IPS DF 6.9 (cell line): ENCODE data around the gene CBS.
"Not testable (repeated sequence)": the region's sequence is repeated elsewhere in the genome, so short reads cannot be mapped to it uniquely, and the experiment has no call there.

Experiments used
- DNase-seq: peaks from one replicate; pipeline ENCODE4 v3.0.0-alpha.2; 2013; ENCODE audit warnings: low read depth, low spot score
- H3K27ac ChIP-seq: one replicate; pipeline ENCODE4 v1.5.1; 2013; ENCODE audit warnings: low read length, control low read depth
- H3K27me3 ChIP-seq: 2 replicates; pipeline ENCODE4 v1.6.1; 2013; ENCODE audit warnings: mild to moderate bottlenecking, low read length; ENCODE audit not compliant: control insufficient read depth, insufficient read depth
- H3K36me3 ChIP-seq: 2 replicates; pipeline ENCODE4 v1.6.1; 2013; ENCODE audit warnings: low read length; ENCODE audit not compliant: control insufficient read depth, insufficient read depth
- H3K4me1 ChIP-seq: 2 replicates; pipeline ENCODE4 v1.6.1; 2013; ENCODE audit warnings: low read length; ENCODE audit not compliant: control insufficient read depth, insufficient read depth
- H3K4me3 ChIP-seq: 2 replicates; pipeline ENCODE4 v1.5.1; 2013; ENCODE audit warnings: mild to moderate bottlenecking, low read length
- H3K9me3 ChIP-seq: 2 replicates; pipeline ENCODE4 v1.6.1; 2013; ENCODE audit warnings: low read length, inconsistent platforms; ENCODE audit not compliant: control insufficient read depth, insufficient read depth
- WGBS: extraction: QIAGEN DNeasy Blood & Tissue Kit; methylation state at CpG from one replicate; pipeline ENCODE4 v1.1.7; 2013; ENCODE audit warnings: mixed read lengths, missing lambda C conversion rate; ENCODE audit not compliant: insufficient read length, insufficient coverage; 5-methylcytosine and 5-hydroxymethylcytosine counted together

The CBS gene

GRCh38 chr21:43068065-43068464 lies 7.6 kb downstream of the CBS start:
- not testable (repeated sequence) for H3K9me3 ChIP-seq, H3K27me3 ChIP-seq, H3K4me3 ChIP-seq, H3K27ac ChIP-seq, DNase-seq, H3K36me3 ChIP-seq, H3K4me1 ChIP-seq
- WGBS, result no CpG with 5 or more reads among the region's 12 CpGs

DNA sequence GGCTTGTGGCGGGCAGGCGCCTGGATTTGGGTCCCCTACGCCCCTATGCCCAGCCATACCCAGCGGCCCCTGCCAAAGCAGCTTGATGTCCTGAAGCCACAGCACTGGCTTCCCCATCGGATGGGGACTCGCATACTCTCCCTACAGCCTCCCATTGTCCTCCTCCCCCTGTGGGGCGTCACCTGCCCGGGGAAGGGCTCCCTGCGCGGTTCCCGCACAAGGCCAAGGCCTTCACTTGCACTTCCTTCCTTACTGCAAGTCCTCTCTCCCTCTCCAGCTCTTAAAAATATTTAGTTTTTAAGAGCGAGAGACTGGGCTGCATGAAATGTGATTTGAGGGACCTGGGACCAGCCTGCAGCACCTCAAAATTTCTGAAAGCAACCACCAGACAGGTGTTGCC lies 8.9 kb downstream of the CBS start:
- DNase-seq, H3K4me3 ChIP-seq, H3K4me1 ChIP-seq, H3K9me3 ChIP-seq, H3K27ac ChIP-seq, H3K36me3 ChIP-seq, H3K27me3 ChIP-seq: not testable (repeated sequence)
- no CpG with 5 or more reads among the region's 12 CpGs for WGBS

GRCh38 chr21:43065991-43066390 lies 9.6 kb downstream of the CBS start:
- WGBS, result no CpG with 5 or more reads among the region's 30 CpGs
- H3K4me3 ChIP-seq, H3K27ac ChIP-seq, H3K36me3 ChIP-seq, H3K27me3 ChIP-seq, H3K9me3 ChIP-seq, H3K4me1 ChIP-seq, DNase-seq: not testable (repeated sequence)

- H3K4me1 ChIP-seq, H3K27ac ChIP-seq, H3K9me3 ChIP-seq, H3K36me3 ChIP-seq, H3K4me3 ChIP-seq, H3K27me3 ChIP-seq, DNase-seq: not testable (repeated sequence)
- WGBS, result no CpG with 5 or more reads among the region's 22 CpGs
These were observed 11.2 kb downstream of the CBS start for GRCh38 chr21:43064265-43064917.

DNA sequence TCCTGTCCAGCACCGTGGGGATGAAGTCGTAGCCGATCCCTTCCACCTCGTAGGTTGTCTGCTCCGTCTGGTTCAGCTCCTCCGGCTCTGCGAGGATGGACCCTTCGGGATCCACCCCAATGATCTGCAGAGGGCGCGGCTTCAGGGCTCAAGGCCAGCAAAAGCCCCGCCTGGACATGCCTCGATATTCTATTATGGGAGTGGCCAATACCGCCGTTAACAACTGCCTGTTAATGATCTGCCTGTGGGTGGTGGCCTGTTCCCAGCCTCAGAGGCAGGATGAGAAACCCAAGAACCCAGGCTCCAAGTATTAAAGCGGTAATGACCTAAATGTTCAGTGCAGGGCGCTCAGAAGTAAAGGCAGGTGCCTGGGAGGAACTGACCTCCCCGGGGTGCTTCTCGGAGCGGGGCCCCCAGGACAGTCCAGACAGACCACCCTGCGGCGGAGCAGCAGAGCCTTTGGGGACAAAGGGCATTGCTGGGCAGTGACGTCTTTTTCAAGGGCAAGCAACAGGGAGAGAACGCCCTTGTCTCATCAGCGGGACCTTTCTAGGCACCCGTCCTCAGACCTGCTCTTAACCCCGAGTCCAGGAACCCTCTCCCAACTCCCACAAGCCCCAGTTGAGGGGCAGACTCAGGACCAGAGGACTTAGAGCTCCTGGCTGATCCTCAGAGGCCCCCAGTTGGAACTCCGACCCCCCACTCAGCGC lies 12.5 kb downstream of the CBS start:
- H3K27me3 ChIP-seq, H3K27ac ChIP-seq, DNase-seq, H3K36me3 ChIP-seq, H3K4me3 ChIP-seq, H3K4me1 ChIP-seq, H3K9me3 ChIP-seq: not testable (repeated sequence)
- WGBS, result no CpG with 5 or more reads among the region's 28 CpGs

- not testable (repeated sequence) for H3K9me3 ChIP-seq, DNase-seq, H3K27me3 ChIP-seq, H3K4me3 ChIP-seq, H3K36me3 ChIP-seq, H3K4me1 ChIP-seq, H3K27ac ChIP-seq
- WGBS, result no CpG with 5 or more reads among the region's 13 CpGs
These were observed 22.5 kb downstream of the CBS start for GRCh38 chr21:43053112-43053511.

GRCh38 chr21:43045876-43046821 lies 29.5 kb downstream of the CBS start:
- WGBS, result no CpG with 5 or more reads among the region's 21 CpGs
- H3K27ac ChIP-seq, DNase-seq: not testable (repeated sequence)

DNA sequence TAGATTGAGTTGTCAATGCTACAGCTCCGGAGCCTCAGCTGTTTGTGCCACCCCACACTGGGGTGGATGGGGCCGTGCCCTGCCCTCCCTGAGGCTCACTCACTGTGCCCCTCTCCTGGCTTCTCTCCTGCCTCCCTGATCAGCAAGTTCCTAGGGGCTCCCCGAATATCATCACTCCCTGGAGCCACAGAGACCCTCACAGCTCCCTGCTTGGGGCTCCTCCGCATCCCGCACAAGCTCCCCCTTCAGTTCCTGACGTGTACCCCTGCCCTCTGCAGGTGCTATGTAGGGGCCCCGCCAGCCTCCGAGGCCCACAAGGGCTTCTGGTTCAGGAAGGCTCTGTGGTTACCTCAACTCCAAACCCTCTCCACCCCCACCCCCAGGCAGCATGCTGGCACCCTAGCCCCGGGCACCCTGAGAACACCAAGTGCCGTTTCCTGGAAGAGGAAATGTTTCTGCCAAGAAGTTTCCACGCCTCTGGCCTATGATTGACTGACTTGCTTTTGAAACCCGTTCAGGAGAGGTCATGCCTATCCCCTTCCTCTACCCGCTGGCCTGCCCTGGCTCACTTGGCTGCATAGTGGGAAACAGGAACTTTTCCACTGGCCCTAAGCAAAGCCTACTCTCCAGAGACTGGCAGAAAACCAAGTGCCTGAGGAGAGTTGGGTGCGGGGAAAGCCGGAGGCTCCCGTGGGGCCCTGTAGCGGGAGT lies 30.3 kb downstream of the CBS start:
- WGBS, result no CpG with 5 or more reads among the region's 17 CpGs
- not testable (repeated sequence) for H3K27me3 ChIP-seq, H3K36me3 ChIP-seq, H3K4me3 ChIP-seq, H3K4me1 ChIP-seq, DNase-seq, H3K27ac ChIP-seq, H3K9me3 ChIP-seq

More at GRCh38 chr21:43045876-43046821, 29.5 kb downstream of the CBS start:
- H3K27me3 ChIP-seq, H3K4me3 ChIP-seq, H3K4me1 ChIP-seq, H3K9me3 ChIP-seq, H3K36me3 ChIP-seq: not testable (repeated sequence)

- H3K9me3 ChIP-seq, H3K27ac ChIP-seq, H3K27me3 ChIP-seq, H3K4me1 ChIP-seq, DNase-seq, H3K36me3 ChIP-seq, H3K4me3 ChIP-seq: not testable (repeated sequence)
- WGBS, result no CpG with 5 or more reads among the region's 14 CpGs
These were observed 31.1 kb downstream of the CBS start for GRCh38 chr21:43044547-43044946.

GRCh38 chr21:43043291-43043690 lies 32.3 kb downstream of the CBS start:
- DNase-seq, result not testable (repeated sequence)
- no CpG with 5 or more reads among the region's 14 CpGs for WGBS

More at GRCh38 chr21:43043291-43043690, 32.3 kb downstream of the CBS start:
- H3K27ac ChIP-seq, H3K27me3 ChIP-seq, H3K36me3 ChIP-seq, H3K4me3 ChIP-seq, H3K4me1 ChIP-seq, H3K9me3 ChIP-seq: not testable (repeated sequence)
